ENCODE measurements around the gene MEN1.

- no peak for TF ChIP-seq RARB (CRISPR knock-in tag; IDR thresholded peaks at IDR 0.05)
- TF ChIP-seq CREB5 (CRISPR knock-in tag; IDR thresholded peaks at IDR 0.05; ENCODE audit: low read depth): no peak
- TF ChIP-seq PPARA (CRISPR knock-in tag; IDR thresholded peaks at IDR 0.05; ENCODE audit: borderline replicate concordance): no peak
- TF ChIP-seq OSR1 (CRISPR knock-in tag; IDR thresholded peaks at IDR 0.05): no peak
- TF ChIP-seq CSDC2 (CRISPR knock-in tag; IDR thresholded peaks at IDR 0.05): no peak
- TF ChIP-seq ARNTL (CRISPR knock-in tag; IDR thresholded peaks at IDR 0.05; ENCODE audit: borderline replicate concordance, low read depth): no peak
- TF ChIP-seq TSHZ2 (CRISPR knock-in tag; IDR thresholded peaks at IDR 0.05): no peak
- TF ChIP-seq SNAI2 (CRISPR knock-in tag; IDR thresholded peaks at IDR 0.05): no peak
- no peak for TF ChIP-seq ISL1 (CRISPR knock-in tag; IDR thresholded peaks at IDR 0.05)
- TF ChIP-seq PATZ1 (CRISPR knock-in tag; IDR thresholded peaks at IDR 0.05; ENCODE audit: borderline replicate concordance): no peak
- TF ChIP-seq GLIS3 (CRISPR knock-in tag; IDR thresholded peaks at IDR 0.05): no peak
- TF ChIP-seq ZFP30 (CRISPR knock-in tag; IDR thresholded peaks at IDR 0.05): no peak
- no peak for TF ChIP-seq ZNF565 (CRISPR knock-in tag; conservative IDR thresholded peaks at IDR 0.05; ENCODE audit: low read depth)
- TF ChIP-seq ZC3H10 (CRISPR knock-in tag; IDR thresholded peaks at IDR 0.05): no peak
Measured at GRCh38 chr11:64793271-64794160, 16.8 kb downstream of the MEN1 start.
